Activated naive CD4-positive, alpha-beta T cell treated with Interleukin-2 at 50 U/mL for 16 hours (primary cell): ENCODE results near the gene GPRIN3.
A peak's percentile ranks its signal among the peaks of the same experiment; 100 is the strongest.

Experiments
- DNase-seq: peaks from one replicate; pipeline ENCODE4 v3.0.0-alpha.2; 2020

Gene GPRIN3

DNA sequence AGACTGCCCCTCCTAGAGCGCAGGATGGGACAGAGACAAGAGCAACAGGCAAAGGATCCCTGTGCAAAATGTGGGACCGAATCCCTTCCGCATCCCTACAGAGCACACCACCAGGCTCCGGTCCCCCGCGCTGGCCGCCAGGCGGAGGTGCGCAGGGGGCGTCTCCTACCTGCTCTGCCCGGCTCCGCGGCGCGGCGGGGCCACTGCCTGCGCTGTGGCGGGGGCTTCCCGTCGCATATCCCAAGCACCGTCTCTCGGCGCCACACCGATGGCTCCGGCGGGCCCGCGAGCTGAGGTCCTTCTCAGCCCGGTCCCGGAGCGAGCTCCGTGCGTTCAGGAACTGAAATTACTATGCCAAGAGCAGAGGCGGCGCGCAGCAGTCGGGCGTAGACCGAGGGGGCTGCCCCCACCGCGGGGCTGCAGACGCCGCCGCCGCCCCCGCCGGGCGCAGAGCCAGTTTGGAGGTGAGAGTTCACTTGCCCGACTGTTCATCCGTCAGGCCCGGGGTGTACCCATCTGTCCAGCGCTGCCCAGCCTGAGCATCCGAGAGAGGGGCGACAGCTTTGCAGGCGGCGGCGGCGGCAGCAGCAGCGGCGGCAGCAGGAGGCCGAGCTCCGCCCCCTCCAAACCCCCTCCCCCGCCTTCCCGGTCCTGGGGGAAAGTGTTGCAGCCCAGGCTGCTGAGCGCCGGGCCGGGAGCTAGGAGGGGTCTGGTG lies at the start of gene GPRIN3:
Gene GPRIN3, minus strand, starts transcription at position 355 of the 715 bp plus-strand sequence. CDS start 57,690 bp downstream, outside the sequence.
- DNase-seq, result peak; percentile 80

DNA sequence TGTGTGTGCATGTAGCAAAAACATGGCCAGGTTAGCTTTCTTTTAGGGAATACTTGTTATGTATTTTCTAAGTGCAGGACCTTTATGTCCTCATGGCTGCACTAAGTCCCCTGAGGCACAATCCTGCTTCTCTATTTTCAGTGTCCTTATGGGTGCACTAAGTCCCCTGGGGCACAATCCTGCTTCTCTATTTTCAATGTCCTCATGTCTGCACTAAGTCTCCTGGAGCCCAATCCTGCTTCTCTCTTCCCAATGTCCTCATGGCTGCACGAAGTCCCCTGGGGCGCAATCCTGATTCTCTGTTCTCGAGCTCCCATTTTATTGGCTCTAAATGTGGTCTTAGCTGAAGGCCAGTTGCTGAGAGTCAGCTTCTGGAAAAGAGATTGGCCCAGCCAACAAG lies 49.7 kb upstream of the GPRIN3 start:
- DNase-seq, result no peak

DNA sequence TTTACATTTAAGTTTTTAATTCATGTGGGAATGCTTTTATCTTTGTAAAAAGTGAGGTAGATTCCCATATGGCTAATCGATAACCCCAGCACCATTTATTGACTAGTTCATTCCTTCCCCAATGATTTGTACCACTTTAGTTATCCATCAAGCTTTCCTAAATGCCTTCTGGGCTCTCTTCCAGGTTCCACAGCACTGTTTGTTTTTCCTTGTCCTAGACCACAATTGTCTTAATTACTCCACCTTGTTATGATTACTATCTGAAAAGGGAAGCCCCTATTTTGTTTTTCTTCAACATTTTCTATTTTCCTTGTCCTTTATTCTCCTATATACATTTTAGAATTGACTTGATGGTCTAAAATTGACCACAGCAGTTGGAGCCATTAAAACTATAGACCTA lies 48.5 kb upstream of the GPRIN3 start:
- DNase-seq, result no peak

GRCh38 chr4:89353514-89353913 lies 45.9 kb upstream of the GPRIN3 start:
- DNase-seq, result no peak

DNA sequence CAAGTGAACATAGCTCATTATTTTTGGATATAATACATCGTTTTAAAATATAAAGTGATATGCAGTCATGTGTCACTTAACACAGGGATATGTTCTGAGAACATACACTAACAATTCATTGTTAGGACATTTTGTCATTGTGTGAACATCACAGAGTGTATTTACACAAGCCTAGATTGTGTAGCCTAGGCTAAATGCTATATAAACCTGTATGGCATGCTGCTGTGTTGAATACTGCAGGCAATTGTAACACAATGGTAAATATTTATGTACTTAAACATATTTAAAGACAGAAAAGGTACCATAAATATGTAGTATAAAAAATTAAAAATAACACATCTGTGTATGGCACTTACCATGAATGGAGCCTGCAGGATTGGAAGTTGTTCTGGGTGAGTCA lies 44.9 kb upstream of the GPRIN3 start:
- DNase-seq, result no peak

GRCh38 chr4:89351201-89351600 lies 43.6 kb upstream of the GPRIN3 start:
- DNase-seq, result no peak

DNA sequence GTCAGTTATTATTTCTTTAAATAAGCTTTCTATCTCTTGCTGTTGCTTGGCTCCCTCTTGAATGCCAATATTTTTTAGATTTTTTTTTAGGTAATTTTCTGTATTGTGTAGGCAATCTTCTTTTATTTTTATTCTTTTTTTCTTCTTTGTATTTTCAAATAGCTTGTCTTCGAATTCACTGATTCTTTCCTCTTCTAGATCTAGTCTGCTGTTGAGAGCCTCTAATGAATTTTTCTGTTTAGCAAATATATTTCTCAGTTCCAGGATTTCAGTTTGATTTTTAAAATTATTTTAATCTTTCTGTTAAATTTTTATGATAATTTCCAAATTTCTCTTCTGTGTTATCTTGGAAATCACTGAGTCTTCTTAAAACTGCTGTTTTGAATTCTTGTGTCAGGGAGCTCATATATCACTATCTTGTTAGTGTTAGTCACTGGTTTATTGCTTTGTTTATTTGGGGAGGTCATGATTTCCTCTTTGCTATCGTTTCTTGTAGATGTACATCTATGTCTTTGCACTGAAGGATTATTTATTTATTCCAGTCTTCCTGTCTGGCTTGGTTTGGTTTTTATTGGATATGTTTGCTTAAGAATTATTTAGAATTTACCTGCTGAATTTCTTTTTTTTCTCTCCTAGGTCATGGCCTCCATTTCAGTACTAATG lies 39.9 kb upstream of the GPRIN3 start:
- no peak for DNase-seq

DNA sequence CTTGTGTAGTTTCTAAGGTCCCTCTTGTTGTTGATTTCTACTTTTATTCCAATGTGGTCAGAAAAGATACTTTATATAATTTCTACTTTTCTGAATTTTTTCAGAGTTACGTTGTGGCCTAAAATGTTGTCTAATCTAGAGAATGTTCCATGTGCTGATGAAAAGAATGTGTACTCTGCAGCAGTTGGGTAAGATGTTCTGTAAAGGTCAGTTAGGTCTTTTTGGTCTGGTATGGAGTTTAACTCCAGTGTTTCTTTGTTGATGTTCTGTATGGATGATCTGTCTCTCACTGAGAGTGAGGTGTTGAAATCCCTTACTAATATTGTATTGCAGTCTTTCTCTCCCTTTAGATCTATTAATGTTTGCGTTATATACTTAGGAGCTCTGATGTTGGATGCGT lies 37.0 kb upstream of the GPRIN3 start:
- DNase-seq, result no peak

DNA sequence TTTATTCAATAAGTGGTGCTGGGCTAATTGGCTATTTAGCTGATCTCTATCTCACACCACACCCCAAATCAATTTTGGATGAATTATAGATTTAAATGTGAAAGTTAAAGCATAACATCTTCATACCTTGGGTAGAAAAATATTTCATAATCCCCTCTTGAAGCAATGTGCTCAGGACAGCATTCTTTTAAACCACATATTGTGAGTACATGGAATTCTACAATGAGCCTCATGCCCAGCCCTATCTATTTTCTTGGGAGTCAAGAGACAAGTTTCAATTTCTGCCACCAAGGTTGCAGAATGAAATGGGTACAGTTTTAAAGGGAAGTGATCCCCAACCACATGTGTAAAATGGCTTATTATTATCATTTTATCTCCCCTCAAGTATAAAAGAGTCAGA lies 30.6 kb upstream of the GPRIN3 start:
- no peak for DNase-seq

DNA sequence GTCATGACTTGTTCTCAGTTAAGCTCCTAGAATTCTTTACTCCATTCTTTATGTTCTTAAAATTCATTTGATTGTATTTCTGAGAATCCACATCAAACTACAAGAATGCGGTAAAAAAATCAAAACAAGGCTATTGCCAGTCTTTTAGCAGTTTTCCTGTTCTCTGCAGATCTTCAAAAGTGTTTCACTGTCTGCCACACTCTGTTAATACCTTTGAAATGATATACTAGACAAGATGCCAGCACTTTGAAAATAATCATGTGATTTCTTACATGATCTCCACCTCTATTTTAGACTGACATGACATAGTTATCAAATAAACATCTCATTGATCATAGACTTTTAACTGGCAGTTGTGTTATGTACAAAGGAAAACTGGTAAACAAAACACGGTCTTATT lies 30.1 kb upstream of the GPRIN3 start:
- no peak for DNase-seq

GRCh38 chr4:89336818-89337420 lies 29.3 kb upstream of the GPRIN3 start:
- no peak for DNase-seq

DNA sequence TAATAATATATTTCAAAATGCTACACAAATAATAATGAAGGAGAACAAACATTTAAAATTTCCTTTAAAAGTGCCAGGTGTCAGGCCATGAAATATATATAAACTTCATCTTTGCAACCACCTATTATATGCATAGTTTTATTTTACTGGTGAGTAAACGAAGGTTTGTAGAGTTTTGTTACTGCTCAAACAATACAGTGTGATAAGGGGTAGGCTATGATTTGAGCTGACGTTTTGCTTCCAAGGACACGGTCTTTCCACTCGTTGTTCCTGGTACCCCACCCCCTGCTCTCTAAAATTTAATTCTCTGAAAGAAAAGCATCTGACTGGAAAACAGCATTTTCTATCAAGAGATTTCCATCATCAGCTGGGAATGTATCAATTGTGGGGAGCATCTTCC lies 27.2 kb upstream of the GPRIN3 start:
- no peak for DNase-seq

DNA sequence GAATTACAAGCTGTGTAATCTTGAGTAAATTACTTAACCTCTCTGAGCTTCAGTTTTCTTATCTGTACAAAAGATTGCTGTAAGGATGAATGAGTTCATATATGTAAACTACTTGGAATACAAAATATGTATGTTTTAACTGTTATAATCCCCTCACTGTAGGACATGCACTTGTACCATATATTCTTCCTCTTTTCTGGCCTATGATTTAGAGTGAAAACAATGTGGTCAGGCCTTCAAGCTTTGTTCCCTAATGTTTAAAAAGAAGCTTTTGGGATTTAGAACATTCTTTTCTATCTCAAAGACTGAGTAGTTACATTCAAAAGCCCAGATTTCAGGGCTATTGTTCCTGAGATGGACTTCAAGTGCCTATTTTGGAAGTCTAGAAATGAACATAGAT lies 26.7 kb upstream of the GPRIN3 start:
- DNase-seq, result no peak

GRCh38 chr4:89331686-89332544 lies 24.3 kb upstream of the GPRIN3 start:
- no peak for DNase-seq

DNA sequence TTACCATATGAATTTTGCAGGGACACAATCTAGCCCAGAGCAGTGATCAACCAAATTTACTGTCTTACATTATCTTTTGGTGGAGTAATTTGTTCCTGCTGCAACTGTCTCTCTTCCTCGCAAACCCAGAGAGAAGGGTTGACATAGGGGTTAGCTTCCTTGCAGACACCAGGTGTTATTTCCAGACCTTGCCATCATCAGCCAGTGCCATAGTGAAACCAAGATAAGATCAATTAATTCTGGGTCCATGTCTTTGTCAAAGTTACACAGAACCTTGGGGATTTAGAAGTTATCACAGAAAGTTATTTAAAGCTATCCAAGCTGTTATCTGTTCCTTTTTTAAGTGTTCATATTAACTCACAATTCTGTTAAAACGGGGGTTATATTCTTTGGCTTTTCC lies 23.6 kb upstream of the GPRIN3 start:
- DNase-seq, result no peak

DNA sequence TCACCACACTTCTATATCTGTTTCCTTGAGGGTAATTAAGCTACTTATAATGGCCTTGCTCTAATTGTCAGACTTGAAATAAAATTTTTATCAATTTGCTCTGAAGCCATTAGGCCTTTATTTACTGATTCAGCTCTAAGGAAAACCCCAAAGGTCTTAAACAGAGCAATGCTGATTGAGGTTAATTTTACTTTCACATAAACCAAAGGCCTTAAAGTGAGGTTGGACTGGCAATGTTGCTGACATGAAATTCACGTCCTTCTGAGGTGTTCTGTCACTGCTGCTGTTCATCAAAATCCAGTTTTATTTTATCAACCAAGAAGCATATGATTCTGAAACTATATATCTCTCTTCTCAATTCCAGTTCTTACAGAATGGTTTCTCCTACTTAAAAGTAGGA lies 21.7 kb upstream of the GPRIN3 start:
- DNase-seq, result no peak

- no peak for DNase-seq
These were observed 17.1 kb upstream of the GPRIN3 start for GRCh38 chr4:89324671-89325070.

DNA sequence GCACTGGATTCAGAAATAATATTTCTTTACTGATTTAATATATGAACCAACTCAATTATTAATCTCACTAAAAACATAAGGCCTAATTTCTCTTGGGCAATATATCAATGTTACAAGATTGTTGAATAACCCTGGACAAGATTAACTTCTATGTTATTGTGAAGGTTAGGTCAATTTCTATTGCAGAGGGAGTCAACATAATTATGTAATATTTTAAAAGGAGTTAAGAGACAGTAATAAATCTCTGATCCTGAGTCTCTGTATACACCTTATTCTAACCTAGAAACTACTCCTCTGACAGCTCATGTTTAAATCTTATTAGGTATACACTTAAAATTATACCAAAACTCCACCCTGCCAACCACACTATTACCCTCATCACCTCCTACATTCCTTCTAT lies 15.1 kb upstream of the GPRIN3 start:
- no peak for DNase-seq

DNA sequence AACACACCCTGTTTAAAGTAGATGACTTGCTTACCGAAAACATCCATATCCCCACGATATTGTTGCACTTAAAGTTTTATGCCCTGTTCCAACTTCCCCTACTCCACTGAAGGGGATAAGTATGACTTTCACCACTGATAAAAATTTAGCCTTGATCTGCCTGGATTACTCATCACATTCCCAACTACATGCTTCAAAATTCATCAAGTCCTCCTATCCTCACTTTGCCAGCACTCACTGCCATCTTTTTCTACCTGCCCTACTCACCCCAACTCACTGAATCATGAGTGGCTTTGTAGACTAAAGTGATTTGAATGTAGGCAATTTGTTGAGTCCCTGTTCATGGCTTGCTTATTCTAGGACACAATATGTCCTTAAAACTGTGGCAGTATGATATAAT lies 12.2 kb upstream of the GPRIN3 start:
- DNase-seq, result no peak

GRCh38 chr4:89316931-89317366 lies 9.3 kb upstream of the GPRIN3 start:
- DNase-seq, result peak; percentile 24

DNA sequence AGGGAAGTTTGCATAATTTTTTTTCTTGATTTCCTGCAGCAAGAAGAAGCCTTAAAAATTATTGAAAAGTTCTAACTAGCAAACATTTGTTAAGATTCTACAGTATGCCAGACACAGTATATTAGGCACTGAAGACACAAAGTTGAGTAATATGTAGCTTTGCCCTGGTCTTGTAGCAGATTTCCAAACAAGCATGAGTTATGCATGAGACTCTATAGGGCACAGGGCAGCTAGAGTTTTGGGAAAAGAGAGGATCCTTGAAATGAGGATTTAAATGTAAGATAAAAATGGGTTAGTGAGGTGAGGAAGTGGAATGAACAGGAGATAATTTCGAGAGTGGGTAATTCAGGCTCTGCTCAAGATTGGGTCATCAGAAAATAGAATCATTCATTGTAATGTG lies 8.6 kb upstream of the GPRIN3 start:
- no peak for DNase-seq

DNA sequence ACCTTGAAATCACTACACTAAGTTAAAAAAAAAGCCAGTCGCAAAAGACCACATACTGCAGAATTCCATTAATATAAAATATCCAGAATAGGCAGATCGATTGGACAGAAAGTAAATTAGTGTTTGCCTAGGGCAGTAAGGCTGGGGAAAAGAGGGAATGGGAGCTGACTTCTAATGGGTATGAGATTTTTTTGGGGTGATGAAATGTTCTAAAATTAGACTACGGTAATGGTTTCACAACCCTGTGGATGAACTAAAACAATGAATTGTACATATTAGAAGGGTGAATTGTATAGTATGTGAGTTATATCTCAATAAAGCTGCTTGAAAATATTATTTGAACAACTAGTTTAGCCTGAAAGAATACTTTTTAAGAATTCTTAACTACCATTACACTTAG lies 6.7 kb upstream of the GPRIN3 start:
- no peak for DNase-seq

GRCh38 chr4:89312066-89312465 lies 4.5 kb upstream of the GPRIN3 start:
- DNase-seq, result no peak
